Measurements from ENCODE around the gene RNF5. TPM values are rescaled to one million over a fixed set of nuclear protein-coding genes. Genes with fewer than 3 reads are reported as not detected.
"Not testable (repeated sequence)": the region's sequence is repeated elsewhere in the genome, so short reads cannot be mapped to it uniquely, and the experiment has no call there.

The RNF5 gene
- total RNA-seq, 2 donors from 2014 or later = 20.9 to 30.0 TPM

GRCh38 chr6:32191696-32192607, 13.7 kb downstream of the RNF5 start:
- DNase-seq (peak in 1 of 3 donors; percentile 45), ATAC-seq (no peak)
- Mint-ChIP-seq H3K27me3 (no peaks in the 10 kb centered on the region), H3K36me3 (ENCODE audit: low read depth) (peaks cover 12% of the 10 kb centered on the region), H3K27ac (peak overlapping the region; percentile 98), H3K4me3 (peak overlapping the region; percentile 99), H3K4me1 (peaks cover 60% of the 10 kb centered on the region)
- no peaks in the 10 kb centered on the region for H3K9me3 ChIP-seq (ENCODE audit: control insufficient read depth, low read length, poor library complexity, severe bottlenecking)

DNA sequence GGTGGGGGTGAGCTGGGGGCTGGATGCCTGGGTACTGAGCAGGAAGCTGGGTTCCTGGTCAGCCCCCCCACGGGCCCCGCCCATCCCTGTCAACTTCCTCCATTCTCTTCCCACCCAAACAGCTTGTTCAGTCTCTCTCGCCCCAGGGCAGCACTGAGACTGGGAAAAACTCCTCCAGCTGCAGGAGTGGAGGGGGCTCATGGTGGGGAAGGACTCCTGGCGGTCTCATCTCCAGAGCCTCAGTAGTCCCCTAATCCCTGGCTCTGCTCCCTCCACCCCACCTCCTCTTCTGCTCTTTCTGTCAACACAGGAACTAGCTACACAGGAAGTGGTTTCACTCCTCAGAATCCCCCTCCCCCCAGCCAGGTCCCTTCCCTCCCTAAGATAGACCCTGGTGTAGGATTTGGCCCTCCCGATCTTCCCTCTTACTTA, 14.4 kb downstream of the RNF5 start, which contains the start of gene GPSM3:
TSS of gene GPSM3 (minus strand) at position 36 of the 432 bp plus-strand sequence. CDS start 130 bp downstream, outside the sequence.
- peaks cover 12% of the 10 kb centered on the region for H3K36me3 Mint-ChIP-seq (ENCODE audit: low read depth)

DNA sequence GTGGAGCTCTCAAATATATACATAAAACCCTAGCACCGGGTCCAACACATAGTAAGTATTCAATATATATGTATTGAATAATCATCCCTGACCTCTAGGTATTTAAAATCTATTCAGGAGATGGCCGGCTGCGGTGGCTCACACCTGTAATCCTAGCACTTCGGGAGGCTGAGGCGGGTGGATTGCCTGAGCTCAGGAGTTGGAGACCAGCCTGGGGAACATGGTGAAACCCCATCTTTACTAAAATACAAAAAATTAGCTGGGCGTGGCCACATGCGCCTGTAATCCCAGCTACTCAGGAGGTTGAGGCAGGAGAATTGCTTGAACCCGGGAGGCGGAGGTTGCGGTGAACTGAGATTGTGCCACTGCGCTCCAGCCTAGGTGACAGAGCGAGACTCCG, 14.9 kb downstream of the RNF5 start:
- Mint-ChIP-seq H3K36me3 (ENCODE audit: low read depth) (peaks cover 12% of the 10 kb centered on the region), H3K4me3 (peak overlapping the region; percentile 99), H3K4me1 (peaks cover 52% of the 10 kb centered on the region), H3K27ac (peak overlapping the region; percentile 98)
- not testable (repeated sequence) for ATAC-seq; H3K9me3 ChIP-seq (ENCODE audit: control insufficient read depth, low read length, poor library complexity, severe bottlenecking); DNase-seq; H3K27me3 Mint-ChIP-seq

More for the DNA sequence above, 14.4 kb downstream of the RNF5 start, which contains the start of gene GPSM3:
- no peak for ATAC-seq
- Mint-ChIP-seq H3K4me1 (peaks cover 55% of the 10 kb centered on the region), H3K27me3 (no peaks in the 10 kb centered on the region), H3K4me3 (peak within 1 kb of the TSS; percentile 99), H3K27ac (peak within 1 kb of the TSS; percentile 98)
- H3K9me3 ChIP-seq (ENCODE audit: control insufficient read depth, low read length, poor library complexity, severe bottlenecking) = no peaks in the 10 kb centered on the region
- DNase-seq = peak in 1 of 3 donors; percentile 44

- peak overlapping the region; percentile 92 for H3K4me3 Mint-ChIP-seq
- H3K27me3 Mint-ChIP-seq = no peaks in the 10 kb centered on the region
- DNase-seq (no peak), ATAC-seq (no peak)
- H3K4me1 Mint-ChIP-seq = peaks cover 43% of the 10 kb centered on the region
- peak overlapping the region; percentile 94 for H3K27ac Mint-ChIP-seq
- no peaks in the 10 kb centered on the region for H3K9me3 ChIP-seq (ENCODE audit: control insufficient read depth, low read length, poor library complexity, severe bottlenecking)
- peaks cover 7% of the 10 kb centered on the region for H3K36me3 Mint-ChIP-seq (ENCODE audit: low read depth)
Observed at GRCh38 chr6:32194388-32194787, 16.2 kb downstream of the RNF5 start.

- DNase-seq = no peak
- no peaks in the 10 kb centered on the region for H3K9me3 ChIP-seq (ENCODE audit: control insufficient read depth, low read length, poor library complexity, severe bottlenecking)
Observed at GRCh38 chr6:32194825-32195651, 16.8 kb downstream of the RNF5 start.

GRCh38 chr6:32195652-32195901, 17.4 kb downstream of the RNF5 start:
- Mint-ChIP-seq H3K36me3 (ENCODE audit: low read depth) (peaks cover 7% of the 10 kb centered on the region), H3K4me1 (peaks cover 42% of the 10 kb centered on the region), H3K27me3 (no peaks in the 10 kb centered on the region), H3K27ac (peak overlapping the region; percentile 94), H3K4me3 (peak overlapping the region; percentile 92)
- H3K9me3 ChIP-seq (ENCODE audit: control insufficient read depth, low read length, poor library complexity, severe bottlenecking) = no peaks in the 10 kb centered on the region
- peak; percentile 83 for ATAC-seq
- peak; percentile 96 to 100 (median 99) for DNase-seq

More at GRCh38 chr6:32194825-32195651, 16.8 kb downstream of the RNF5 start:
- Mint-ChIP-seq H3K4me3 (peak overlapping the region; percentile 92), H3K4me1 (peaks cover 42% of the 10 kb centered on the region), H3K27me3 (no peaks in the 10 kb centered on the region), H3K36me3 (ENCODE audit: low read depth) (peaks cover 7% of the 10 kb centered on the region), H3K27ac (peak overlapping the region; percentile 94)
- no peak for ATAC-seq

DNA sequence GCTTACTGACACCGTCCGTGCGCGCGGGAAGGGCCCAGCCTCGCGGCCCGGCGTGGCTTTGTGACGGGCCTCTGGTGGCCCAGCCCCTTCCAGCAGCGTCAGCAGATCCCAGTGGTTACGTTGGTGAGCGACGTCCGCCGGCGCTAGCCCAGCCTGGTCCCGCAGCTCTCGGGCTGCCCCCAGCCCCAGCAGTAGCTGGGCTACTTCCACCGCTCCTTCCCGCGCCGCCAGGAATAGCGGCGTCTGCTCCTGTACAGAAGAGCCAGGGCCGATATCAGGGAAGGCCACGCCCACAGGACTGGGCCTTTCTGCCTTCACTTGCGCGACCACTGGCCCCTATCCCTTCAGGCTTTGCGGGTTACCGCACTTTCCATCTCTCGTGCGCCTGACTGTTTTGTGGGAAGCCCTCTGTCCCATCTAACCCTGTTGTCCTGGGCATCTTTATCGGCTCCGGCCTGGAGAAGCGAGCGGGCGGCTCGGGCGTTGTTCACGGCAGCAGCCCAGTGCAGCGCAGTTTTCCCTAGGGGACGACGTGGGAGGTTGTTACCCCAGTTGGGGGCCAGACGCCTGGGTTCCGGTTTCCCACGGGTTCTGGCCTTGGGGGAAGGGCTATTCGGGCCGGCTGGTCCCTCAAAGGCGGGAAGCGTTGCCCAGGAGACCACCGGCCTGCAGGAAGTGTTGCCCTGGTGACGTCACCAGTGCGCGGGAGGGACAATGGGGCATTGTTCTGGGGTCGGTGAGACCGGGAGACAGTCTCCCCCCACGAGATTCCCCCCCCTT, 17.9 kb downstream of the RNF5 start:
- DNase-seq (peak in 2 of 3 donors; percentile 40), ATAC-seq (peak; percentile 84)
- Mint-ChIP-seq H3K27me3 (no peaks in the 10 kb centered on the region), H3K27ac (peak overlapping the region; percentile 94), H3K36me3 (ENCODE audit: low read depth) (peaks cover 7% of the 10 kb centered on the region), H3K4me3 (peak overlapping the region; percentile 92), H3K4me1 (peaks cover 40% of the 10 kb centered on the region)
- no peaks in the 10 kb centered on the region for H3K9me3 ChIP-seq (ENCODE audit: control insufficient read depth, low read length, poor library complexity, severe bottlenecking)

GRCh38 chr6:32196682-32197616, 18.7 kb downstream of the RNF5 start:
- peak overlapping the region; percentile 92 for H3K4me3 Mint-ChIP-seq
- ATAC-seq (no peak), DNase-seq (no peak)
- H3K27me3 Mint-ChIP-seq = no peaks in the 10 kb centered on the region
- H3K4me1 Mint-ChIP-seq = peaks cover 34% of the 10 kb centered on the region
- peak overlapping the region; percentile 94 for H3K27ac Mint-ChIP-seq
- no peaks in the 10 kb centered on the region for H3K36me3 Mint-ChIP-seq (ENCODE audit: low read depth)
- no peaks in the 10 kb centered on the region for H3K9me3 ChIP-seq (ENCODE audit: control insufficient read depth, low read length, poor library complexity, severe bottlenecking)

GRCh38 chr6:32198345-32198696, 20.1 kb downstream of the RNF5 start:
- no peak for DNase-seq
- Mint-ChIP-seq H3K27ac (no peak overlapping the region), H3K4me3 (peak overlapping the region; percentile 57), H3K4me1 (peaks cover 29% of the 10 kb centered on the region), H3K27me3 (no peaks in the 10 kb centered on the region), H3K36me3 (ENCODE audit: low read depth) (no peaks in the 10 kb centered on the region)
- ATAC-seq = no peak
- no peaks in the 10 kb centered on the region for H3K9me3 ChIP-seq (ENCODE audit: control insufficient read depth, low read length, poor library complexity, severe bottlenecking)

- Mint-ChIP-seq H3K27me3 (no peaks in the 10 kb centered on the region), H3K4me3 (peak overlapping the region; percentile 57), H3K4me1 (peaks cover 23% of the 10 kb centered on the region), H3K36me3 (ENCODE audit: low read depth) (no peaks in the 10 kb centered on the region), H3K27ac (no peak overlapping the region)
- ATAC-seq (no peak), DNase-seq (no peak)
- no peaks in the 10 kb centered on the region for H3K9me3 ChIP-seq (ENCODE audit: control insufficient read depth, low read length, poor library complexity, severe bottlenecking)
Observed at GRCh38 chr6:32198866-32199265, 20.7 kb downstream of the RNF5 start.

- Mint-ChIP-seq H3K4me3 (no peak overlapping the region), H3K27ac (no peak overlapping the region), H3K27me3 (peaks cover 4% of the 10 kb centered on the region), H3K4me1 (peaks cover 11% of the 10 kb centered on the region), H3K36me3 (ENCODE audit: low read depth) (peaks cover 2% of the 10 kb centered on the region)
- no peak for DNase-seq
- H3K9me3 ChIP-seq (ENCODE audit: control insufficient read depth, low read length, poor library complexity, severe bottlenecking) = no peaks in the 10 kb centered on the region
- no peak for ATAC-seq
Observed at GRCh38 chr6:32200711-32201475, 22.7 kb downstream of the RNF5 start.

Data from T-helper 17 cell (primary cell).